ENCODE measurements around the gene LCE1A.

Gene LCE1A, protein sequence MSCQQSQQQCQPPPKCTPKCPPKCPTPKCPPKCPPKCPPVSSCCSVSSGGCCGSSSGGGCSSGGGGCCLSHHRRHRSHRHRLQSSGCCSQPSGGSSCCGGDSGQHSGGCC

DNA sequence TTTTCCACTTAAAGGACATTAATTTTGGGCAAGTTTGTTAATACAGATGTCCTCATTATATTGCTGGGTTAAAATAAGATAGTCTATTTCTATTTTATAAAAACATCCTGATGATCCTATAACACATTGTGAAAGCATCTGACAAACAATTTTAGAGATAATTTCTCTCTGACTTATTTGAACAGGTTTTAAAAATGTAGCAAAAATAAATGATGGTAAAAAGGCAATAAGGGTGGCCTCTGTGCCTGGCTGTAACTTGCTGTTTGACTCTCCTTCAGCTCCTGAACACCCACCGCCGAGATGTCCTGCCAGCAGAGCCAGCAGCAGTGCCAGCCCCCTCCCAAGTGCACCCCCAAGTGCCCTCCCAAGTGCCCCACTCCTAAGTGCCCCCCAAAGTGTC lies at the start of gene LCE1A:
Gene LCE1A, plus strand, starts transcription at position 301 of the 400 bp plus-strand sequence. Its CDS starts 0 bp downstream, at position 301.
- DNase-seq = no peak

DNA sequence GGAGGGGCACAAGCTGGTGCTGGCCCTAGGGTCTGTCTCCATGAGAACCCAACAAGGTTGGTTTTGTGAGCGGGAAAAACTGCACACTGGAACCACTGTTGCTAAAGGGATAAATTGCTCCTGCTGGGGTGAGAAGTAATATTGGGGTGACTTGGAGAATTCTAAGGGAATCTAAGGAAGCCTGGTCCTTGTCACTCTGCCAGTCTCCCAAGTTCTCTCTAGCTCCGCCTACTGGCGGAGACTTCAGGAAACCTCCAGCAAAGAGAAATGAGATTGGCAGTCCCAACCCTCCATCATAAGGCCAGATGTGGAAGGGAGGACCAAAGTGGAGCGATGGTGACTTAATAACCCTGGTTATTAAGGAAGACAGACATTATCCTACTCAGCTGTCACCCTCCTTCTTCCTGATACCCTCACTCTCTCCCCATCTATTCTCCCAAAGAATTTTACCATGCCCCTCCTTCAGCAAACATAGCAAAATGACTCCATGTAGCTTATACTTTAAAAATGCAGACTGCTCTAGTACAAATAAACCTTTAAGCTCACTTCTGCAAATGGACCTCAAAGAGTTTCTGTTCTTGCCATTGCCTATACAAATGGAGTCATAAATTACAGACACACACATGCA lies 49.6 kb upstream of the LCE1A start:
- no peak for DNase-seq

DNA sequence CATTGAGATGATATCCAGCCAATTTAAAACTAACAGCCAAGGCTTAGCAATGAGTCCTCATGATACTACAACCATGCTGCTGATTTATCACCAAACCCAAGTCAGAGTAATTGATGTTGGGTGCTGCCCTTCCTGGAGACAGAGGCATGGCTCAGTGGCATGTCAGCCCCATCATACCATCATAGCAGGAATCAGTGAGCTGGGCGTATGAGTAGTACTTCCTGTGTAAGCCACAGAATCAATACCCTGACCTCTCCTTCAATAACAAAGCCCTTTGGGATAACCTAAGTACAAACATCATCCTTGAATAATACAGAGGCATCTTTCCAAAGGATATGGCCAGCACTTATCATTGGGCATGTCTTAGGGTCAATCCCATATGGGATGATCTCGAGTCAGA lies 44.2 kb upstream of the LCE1A start:
- no peak for DNase-seq

DNA sequence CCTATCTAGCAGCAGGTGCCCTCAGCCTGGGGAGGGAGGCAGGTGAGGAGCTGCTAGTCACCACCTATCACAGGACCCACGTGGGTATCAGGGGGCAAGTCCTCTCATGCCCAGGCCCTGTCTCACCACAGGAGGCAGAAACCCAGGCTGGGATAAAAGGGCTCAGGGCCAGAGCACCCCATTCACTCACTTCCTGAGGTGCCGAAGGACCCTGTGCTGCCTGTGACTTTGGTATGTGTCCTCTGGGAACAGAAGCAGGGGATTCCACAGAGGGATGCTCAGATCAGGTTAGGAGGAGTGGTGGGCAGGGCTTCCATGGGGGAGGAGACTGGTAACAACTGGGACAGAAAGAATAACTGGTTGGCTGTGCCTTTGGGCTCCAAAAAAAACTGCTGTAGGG lies 41.2 kb upstream of the LCE1A start, which contains the start of gene LCE1E:
Gene LCE1E, plus strand, starts transcription at position 181 of the 400 bp plus-strand sequence. CDS start 1,043 bp downstream, outside the sequence.
- no peak for DNase-seq

DNA sequence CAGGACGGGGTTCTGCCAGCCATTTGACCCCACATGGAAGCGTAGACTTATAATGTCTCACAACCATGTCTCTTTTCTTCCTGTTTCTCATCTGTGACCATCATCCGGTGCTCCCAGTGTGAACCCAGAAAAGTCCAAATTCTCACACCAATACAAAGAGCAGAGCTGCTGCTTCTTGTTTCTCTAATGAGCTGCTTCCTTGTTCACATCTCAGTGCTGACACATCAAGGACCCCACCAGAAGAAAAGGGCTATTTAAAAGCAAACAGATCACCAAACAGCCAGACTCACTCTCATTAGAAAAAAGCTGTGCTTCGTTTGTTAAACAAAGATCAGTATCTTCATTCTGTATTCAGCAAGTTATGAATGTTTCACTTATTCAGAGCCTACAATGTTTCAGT lies 31.6 kb upstream of the LCE1A start:
- DNase-seq = no peak

GRCh38 chr1:152796421-152796820 lies 30.9 kb upstream of the LCE1A start, which contains the start of gene LCE1D:
LCE1D (plus strand) TSS chr1:152796721; CDS start chr1:152797795, 1,074 bp downstream.
- no peak for DNase-seq

DNA sequence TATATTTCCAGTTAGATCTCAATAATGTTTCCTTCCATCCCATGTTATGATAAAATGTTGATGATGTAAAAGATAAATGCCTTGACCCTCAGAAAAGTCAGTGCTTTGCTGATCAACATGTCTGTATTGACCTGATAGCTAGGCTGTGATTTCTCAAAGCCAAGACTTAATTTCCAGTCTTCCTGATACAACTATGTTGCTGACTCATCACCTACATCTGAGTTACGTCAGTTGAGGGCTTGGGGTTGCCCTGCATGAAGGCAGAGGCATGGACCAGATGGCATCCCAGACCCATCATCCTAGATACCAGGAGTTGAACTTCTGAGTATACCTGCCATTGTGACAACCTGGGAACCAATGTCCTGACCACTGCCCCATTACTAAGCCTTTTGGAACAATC lies 25.9 kb upstream of the LCE1A start:
- DNase-seq = no peak

GRCh38 chr1:152806576-152806975 lies 20.7 kb upstream of the LCE1A start, which contains the start of gene LCE1C:
LCE1C (minus strand) TSS chr1:152806651; CDS start chr1:152805478, 1,173 bp downstream.
- no peak for DNase-seq

DNA sequence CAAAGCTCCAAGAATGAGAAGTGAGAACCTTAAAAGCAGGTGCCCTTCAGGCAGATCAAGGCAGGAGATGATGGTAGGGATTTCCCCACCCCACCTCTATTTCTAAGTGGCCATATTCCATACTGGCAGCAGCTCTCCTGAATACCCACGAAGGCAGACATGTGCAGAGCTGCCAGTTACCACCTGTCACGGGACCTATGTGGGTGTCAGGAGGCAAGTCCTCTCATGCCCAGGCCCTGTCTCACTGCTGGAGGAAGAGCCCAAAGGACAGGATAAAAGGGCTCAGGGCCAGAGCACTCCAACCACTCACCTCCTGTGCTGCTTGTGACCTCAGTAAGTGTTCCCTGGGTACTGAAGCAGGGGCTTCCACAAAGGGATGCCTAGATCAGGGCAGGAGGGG lies 16.2 kb upstream of the LCE1A start:
- DNase-seq = no peak

GRCh38 chr1:152811671-152812070 lies 15.6 kb upstream of the LCE1A start, which contains the start of gene LCE1B:
LCE1B (plus strand) TSS chr1:152811971; CDS start chr1:152812447, 476 bp downstream.
- no peak for DNase-seq

DNA sequence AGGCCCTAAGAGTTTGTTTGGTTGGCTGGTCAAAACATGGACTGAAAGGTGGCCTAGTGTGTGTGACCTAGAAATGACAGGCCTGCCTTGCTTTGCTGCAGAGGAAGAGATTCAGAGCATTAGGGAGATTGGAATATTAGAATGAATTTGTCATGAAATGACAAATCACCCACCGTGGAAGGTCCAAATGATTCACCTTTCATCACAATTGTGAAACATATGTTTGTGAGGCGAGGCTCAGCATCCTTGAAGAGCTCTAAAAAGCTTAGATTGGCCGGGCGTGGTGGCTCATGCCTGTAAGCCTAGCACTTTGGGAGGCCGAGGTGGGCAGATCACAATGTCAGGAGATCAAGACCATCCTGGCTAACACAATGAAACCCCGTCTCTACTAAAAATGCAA lies 10.0 kb upstream of the LCE1A start:
- DNase-seq = no peak

- no peak for DNase-seq
These were observed 4.0 kb upstream of the LCE1A start for GRCh38 chr1:152823294-152823693.

- no peak for DNase-seq
These were observed 2.3 kb upstream of the LCE1A start for GRCh38 chr1:152824964-152825363.

GRCh38 chr1:152836870-152837269 lies 9.6 kb downstream of the LCE1A start:
- no peak for DNase-seq

- no peak for DNase-seq
These were observed 15.3 kb downstream of the LCE1A start, which contains the start of gene LCE6A for GRCh38 chr1:152842556-152842955. LCE6A (plus strand) TSS chr1:152842856; CDS start chr1:152843521, 665 bp downstream.

DNA sequence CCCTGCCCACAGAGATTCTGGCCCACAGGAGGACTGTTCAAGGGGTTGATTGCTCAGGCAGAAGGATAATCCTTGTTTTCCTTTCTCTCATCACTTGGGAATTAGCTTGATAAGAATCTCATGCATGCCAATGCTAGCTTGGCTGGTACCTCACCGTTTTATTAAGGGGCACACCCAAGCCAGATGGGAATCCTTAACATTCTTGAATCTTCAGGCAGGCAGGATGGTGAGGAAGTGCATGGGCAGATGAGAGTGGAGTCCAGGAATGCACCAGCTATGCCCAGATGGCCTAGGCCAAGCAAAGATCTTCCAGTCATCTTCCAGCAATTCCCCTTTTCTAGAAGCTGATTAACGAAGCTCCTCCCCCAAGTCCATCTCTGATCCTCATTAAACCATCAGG lies 28.4 kb downstream of the LCE1A start:
- DNase-seq = no peak

DNA sequence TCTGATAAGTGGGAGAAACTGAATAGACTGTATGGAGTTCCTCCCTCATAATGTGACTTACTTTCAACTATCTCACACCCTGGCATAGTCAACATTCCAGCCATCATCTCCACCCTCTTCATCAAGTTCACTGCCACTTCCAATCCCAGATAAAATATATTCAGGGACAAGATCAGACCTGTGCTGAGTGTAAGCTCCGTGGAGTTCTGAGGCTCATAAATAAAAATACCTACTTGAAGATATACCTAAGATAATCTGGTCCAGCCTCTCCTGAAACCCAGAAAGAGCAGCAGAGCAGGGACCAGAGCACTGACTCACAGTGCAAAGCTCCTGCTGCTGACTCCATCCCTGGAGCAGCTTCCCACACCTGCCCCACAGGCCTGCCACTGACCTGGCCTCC lies 30.8 kb downstream of the LCE1A start:
- DNase-seq = no peak

DNA sequence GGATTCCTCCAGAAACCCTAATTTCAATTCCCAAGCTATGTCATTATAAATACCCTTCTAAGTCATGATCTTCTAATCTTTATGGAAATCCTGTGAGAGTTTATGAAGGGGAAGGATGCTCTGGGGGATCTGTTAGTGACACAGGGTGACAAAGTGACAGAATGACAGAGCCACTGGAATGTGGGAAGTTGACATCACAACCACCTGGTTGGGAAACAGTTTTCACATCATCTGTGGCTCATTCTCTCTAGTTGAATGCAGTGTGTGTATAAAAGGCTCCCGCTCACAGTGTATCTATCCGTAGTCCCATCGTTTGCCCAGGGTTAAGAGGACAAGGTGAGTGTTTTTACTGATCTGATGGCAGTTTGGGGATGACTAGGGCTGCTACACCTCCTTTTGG lies 32.4 kb downstream of the LCE1A start, which contains the start of gene LCE7A:
Gene LCE7A, plus strand, starts transcription at position 301 of the 400 bp plus-strand sequence. CDS start 702 bp downstream, outside the sequence.
- no peak for DNase-seq

GRCh38 chr1:152860129-152860528 lies 32.9 kb downstream of the LCE1A start:
- DNase-seq = no peak

GRCh38 chr1:152861374-152861773 lies 34.1 kb downstream of the LCE1A start:
- DNase-seq = no peak

GRCh38 chr1:152864443-152864842 lies 37.2 kb downstream of the LCE1A start:
- no peak for DNase-seq

DNA sequence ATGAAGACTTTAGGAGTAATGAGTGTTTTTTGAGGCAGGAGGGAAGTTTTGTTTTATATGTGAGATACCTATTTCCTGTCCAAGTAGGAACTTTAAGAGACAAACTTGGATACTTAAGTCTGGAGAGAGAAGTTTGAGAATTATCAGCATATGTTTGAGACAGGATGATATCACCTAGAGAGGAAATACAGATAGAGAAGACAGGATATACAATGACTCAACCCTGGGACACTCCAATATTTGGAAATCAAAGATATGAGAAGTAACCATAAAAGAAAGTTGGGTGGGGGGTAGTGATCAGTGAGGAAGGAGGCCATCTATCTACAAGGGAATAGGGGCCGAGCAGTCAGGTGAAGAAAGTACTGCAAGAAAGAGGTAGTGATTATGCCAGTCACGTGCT lies 39.0 kb downstream of the LCE1A start:
- DNase-seq = no peak

DNA sequence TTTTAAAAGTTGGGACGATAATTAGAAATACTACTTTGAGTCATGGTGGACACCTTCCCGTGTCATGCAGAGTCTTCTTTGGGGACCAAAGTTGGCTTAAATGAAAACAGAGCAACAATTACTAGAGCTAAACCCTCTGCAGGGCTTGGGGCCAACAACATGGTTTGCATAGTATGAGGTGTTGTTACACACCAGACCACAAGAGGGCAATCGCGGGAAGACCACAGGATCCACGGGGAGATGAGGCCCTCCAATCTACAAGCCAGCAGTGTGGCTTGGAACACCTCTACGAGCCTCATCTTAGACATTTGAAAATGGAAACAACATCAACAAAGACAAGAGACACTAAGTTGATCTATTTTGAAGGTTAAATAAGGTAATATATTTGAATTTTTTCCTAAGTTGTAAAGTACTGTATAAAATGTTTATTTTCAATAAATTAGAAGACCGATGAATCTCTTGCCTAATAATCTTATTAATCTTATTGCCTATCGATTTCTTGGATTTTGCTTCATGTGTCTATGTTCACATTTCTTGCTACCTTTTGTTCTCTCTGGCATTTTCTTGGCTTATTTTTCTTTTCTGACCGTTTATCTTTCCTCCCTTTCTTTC lies 42.6 kb downstream of the LCE1A start:
- peak; percentile 37 to 48 for DNase-seq

Measured in activated CD4-positive, alpha-beta T cell treated with anti-CD3 and anti-CD28 coated beads for 4 hours (primary cell).